HEK293 (cell line): ENCODE data around the gene TFAM.

ENCODE experiments used
- CTCF ChIA-PET: fragments of 350-600 bp; formaldehyde crosslinking; extraction: SDS; loops from one replicate; lab custom pipeline; 2021; ENCODE audit warnings: antibody characterized with exemption; lab: Yijun Ruan, JAX
- POLR2A ChIA-PET: fragments of 300-600 bp; formaldehyde crosslinking; extraction: SDS; loops from one replicate; lab custom pipeline; 2020; ENCODE audit warnings: antibody characterized with exemption, inconsistent platforms; lab: Yijun Ruan, JAX
- H3K27ac ChIP-seq: fragments of 200-500 bp; sonication (Bioruptor generic); 2 replicates; pipeline ENCODE4 v1.5.1; 2014; ENCODE audit warnings: low read depth, low read length, control low read depth, inconsistent platforms; ENCODE audit errors: extremely low read depth
- H3K36me3 ChIP-seq, 2 experiments: fragments of 200-500 bp in 1 of 2; sonication (Bioruptor generic) in 1 of 2; 1 replicate in 1 of 2; 2 replicates in 1 of 2; pipeline ENCODE4 v1.5.1; 2014 to 2017; ENCODE audit warnings: inconsistent platforms in 2 of 2, low read length in 2 of 2; ENCODE audit not compliant: control insufficient read depth in 2 of 2, insufficient read depth in 1 of 2
- H3K4me1 ChIP-seq: fragments of 200-500 bp; sonication (Bioruptor generic); 2 replicates; pipeline ENCODE4 v1.5.1; 2014; ENCODE audit warnings: mild to moderate bottlenecking, low read length, inconsistent platforms; ENCODE audit not compliant: control insufficient read depth, insufficient read depth
- H3K4me3 ChIP-seq: 2 replicates; pipeline ENCODE4 v1.5.1; 2011; ENCODE audit warnings: low read depth, mild to moderate bottlenecking, control low read depth, low read length, moderate library complexity
- H3K9me3 ChIP-seq: fragments of 200-500 bp; sonication (Bioruptor generic); 2 replicates; pipeline ENCODE4 v1.5.1; 2014; ENCODE audit warnings: low read depth, low read length, inconsistent platforms; ENCODE audit not compliant: control insufficient read depth, insufficient read depth
- AEBP2 ChIP-seq: fragments of 450-650 bp; formaldehyde crosslinking; IDR thresholded peaks from 2 replicates; pipeline ENCODE4 v1.5.1; 2016; ENCODE audit warnings: missing biosample characterization, missing genetic modification characterization, borderline replicate concordance
- BCL11B ChIP-seq: fragments of 450-650 bp; formaldehyde crosslinking; IDR thresholded peaks from 2 replicates; pipeline ENCODE4 v1.5.1; 2016; ENCODE audit warnings: low read depth, missing biosample characterization, missing genetic modification characterization
- HOXD13 ChIP-seq: sonication (generic); formaldehyde crosslinking; IDR thresholded peaks from 2 replicates; pipeline ENCODE4 v1.8.0; 2022; ENCODE audit warnings: missing genetic modification reagents, borderline replicate concordance
- OSR2 ChIP-seq: fragments of 450-650 bp; formaldehyde crosslinking; IDR thresholded peaks from 2 replicates; pipeline ENCODE4 v1.5.1; 2016; ENCODE audit warnings: missing biosample characterization, missing genetic modification characterization
- SP2 ChIP-seq: fragments of 450-650 bp; formaldehyde crosslinking; IDR thresholded peaks from 2 replicates; pipeline ENCODE4 v1.5.1; 2016; ENCODE audit warnings: missing biosample characterization, missing genetic modification characterization
- ZNF18 ChIP-seq: fragments of 450-650 bp; formaldehyde crosslinking; IDR thresholded peaks from 2 replicates; pipeline ENCODE4 v1.5.1; 2016; ENCODE audit warnings: missing biosample characterization, missing genetic modification characterization
- ZNF2 ChIP-seq: fragments of 450-650 bp; formaldehyde crosslinking; IDR thresholded peaks from 2 replicates; pipeline ENCODE4 v1.5.1; 2016; ENCODE audit warnings: missing biosample characterization, missing genetic modification characterization
- ZNF423 ChIP-seq: fragments of 450-650 bp; formaldehyde crosslinking; IDR thresholded peaks from 2 replicates; pipeline ENCODE4 v1.5.1; 2016; ENCODE audit warnings: missing biosample characterization, missing genetic modification characterization
- ZNF510 ChIP-seq: fragments of 450-650 bp; formaldehyde crosslinking; IDR thresholded peaks from 2 replicates; pipeline ENCODE4 v1.5.1; 2018; ENCODE audit warnings: mild to moderate bottlenecking, missing genetic modification characterization, missing biosample characterization; ENCODE audit not compliant: insufficient replicate concordance
- ZNF518A ChIP-seq: fragments of 450-650 bp; formaldehyde crosslinking; conservative IDR thresholded peaks from 2 replicates; pipeline ENCODE4 v1.5.1; 2016; ENCODE audit warnings: low read depth, missing biosample characterization, missing genetic modification characterization
- ZNF529 ChIP-seq: fragments of 450-650 bp; formaldehyde crosslinking; IDR thresholded peaks from 2 replicates; pipeline ENCODE4 v1.5.1; 2017; ENCODE audit warnings: missing genetic modification characterization, missing biosample characterization; ENCODE audit not compliant: insufficient replicate concordance
- ZNF544 ChIP-seq: fragments of 450-650 bp; formaldehyde crosslinking; IDR thresholded peaks from 2 replicates; pipeline ENCODE4 v1.5.0; 2017; ENCODE audit warnings: missing biosample characterization, missing genetic modification characterization
- ZNF670 ChIP-seq: fragments of 450-650 bp; formaldehyde crosslinking; IDR thresholded peaks from 2 replicates; pipeline ENCODE4 v1.5.1; 2016; ENCODE audit warnings: missing biosample characterization, missing genetic modification characterization, low read depth
- ZNF704 ChIP-seq: fragments of 450-650 bp; formaldehyde crosslinking; IDR thresholded peaks from 2 replicates; pipeline ENCODE4 v1.5.1; 2016; ENCODE audit warnings: missing biosample characterization, missing genetic modification characterization
- ZNF776 ChIP-seq: fragments of 450-650 bp; formaldehyde crosslinking; IDR thresholded peaks from 2 replicates; pipeline ENCODE4 v1.5.0; 2017; ENCODE audit warnings: missing biosample characterization, missing genetic modification characterization, borderline replicate concordance

Gene TFAM

GRCh38 chr10:58350023-58350422 lies 35.2 kb upstream of the TFAM start:
- CTCF ChIA-PET, result interaction anchor here (0.6 to 1.9 kb wide), 2 partner anchors 50 to 129 kb away, joined by 3 to 4 read pairs; no protein-coding TSS in a partner anchor
- POLR2A ChIA-PET, result interaction anchor here (0.8 to 2.7 kb wide), 3 partner anchors 11 to 21 kb away, joined by 3 to 9 read pairs (median 6); partner anchors contain the start of gene UBE2D1
- H3K36me3 ChIP-seq, result no peaks in the 10 kb centered on the region
- no peak overlapping the region for H3K4me3 ChIP-seq
- H3K27ac ChIP-seq, result no peak overlapping the region
- no peak for TF ChIP-seq ZNF423 (tag by site-specific recombination)
- no peak for TF ChIP-seq ZNF518A (tag by site-specific recombination)
- no peak for TF ChIP-seq ZNF510 (tag by site-specific recombination)
- no peak for TF ChIP-seq BCL11B (tag by site-specific recombination)
- TF ChIP-seq HOXD13 (CRISPR knock-in tag), result no peak
- no peak for TF ChIP-seq ZNF544
- no peak for TF ChIP-seq AEBP2 (tag by site-specific recombination)
- TF ChIP-seq ZNF776, result no peak
- no peak for TF ChIP-seq ZNF704 (tag by site-specific recombination)
- no peak for TF ChIP-seq ZNF2 (tag by site-specific recombination)
- no peak for TF ChIP-seq SP2 (tag by site-specific recombination)
- TF ChIP-seq OSR2 (tag by site-specific recombination), result no peak
- no peak for TF ChIP-seq ZNF670 (tag by site-specific recombination)
- TF ChIP-seq ZNF18 (tag by site-specific recombination), result no peak
- TF ChIP-seq ZNF529, result no peak
- H3K4me1 ChIP-seq, result peaks cover 23% of the 10 kb centered on the region
- H3K9me3 ChIP-seq, result no peaks in the 10 kb centered on the region
